Activated naive CD4-positive, alpha-beta T cell treated with anti-CD3 and anti-CD28 coated beads, Interleukin-2, amount 10 ng/mL, durations not matched to agents 7 days and 5 days (primary cell): Measurements from ENCODE around the gene ODC1.
"Not testable (repeated sequence)": the region's sequence is repeated elsewhere in the genome, so short reads cannot be mapped to it uniquely, and the experiment has no call there.

Experiments used
- CTCF ChIA-PET: fragments of 350-600 bp; sonication (Branson Sonifier 250); formaldehyde crosslinking; loops from one replicate; lab custom pipeline; 2021; ENCODE audit warnings: antibody characterized with exemption; lab: Charles Lee
- DNase-seq: peaks from one replicate; pipeline ENCODE4 v3.0.0-alpha.2; 2020
- H3K27ac Mint-ChIP-seq: one replicate; pipeline ENCODE4 v1.8.0; 2021; ENCODE audit warnings: mild to moderate bottlenecking, moderate library complexity, mixed read lengths
- H3K27me3 Mint-ChIP-seq: one replicate; pipeline ENCODE4 v1.8.0; 2021; ENCODE audit warnings: mild to moderate bottlenecking, mixed read lengths
- H3K36me3 Mint-ChIP-seq: one replicate; pipeline ENCODE4 v1.8.0; 2021; ENCODE audit warnings: mixed read lengths
- H3K4me1 Mint-ChIP-seq: one replicate; pipeline ENCODE4 v1.8.0; 2021; ENCODE audit warnings: mixed read lengths
- H3K4me3 Mint-ChIP-seq: one replicate; pipeline ENCODE4 v1.8.0; 2021; ENCODE audit warnings: mild to moderate bottlenecking, moderate library complexity, mixed read lengths
- H3K9me3 Mint-ChIP-seq: one replicate; pipeline ENCODE4 v1.8.0; 2021; ENCODE audit warnings: mixed read lengths

Gene ODC1

DNA sequence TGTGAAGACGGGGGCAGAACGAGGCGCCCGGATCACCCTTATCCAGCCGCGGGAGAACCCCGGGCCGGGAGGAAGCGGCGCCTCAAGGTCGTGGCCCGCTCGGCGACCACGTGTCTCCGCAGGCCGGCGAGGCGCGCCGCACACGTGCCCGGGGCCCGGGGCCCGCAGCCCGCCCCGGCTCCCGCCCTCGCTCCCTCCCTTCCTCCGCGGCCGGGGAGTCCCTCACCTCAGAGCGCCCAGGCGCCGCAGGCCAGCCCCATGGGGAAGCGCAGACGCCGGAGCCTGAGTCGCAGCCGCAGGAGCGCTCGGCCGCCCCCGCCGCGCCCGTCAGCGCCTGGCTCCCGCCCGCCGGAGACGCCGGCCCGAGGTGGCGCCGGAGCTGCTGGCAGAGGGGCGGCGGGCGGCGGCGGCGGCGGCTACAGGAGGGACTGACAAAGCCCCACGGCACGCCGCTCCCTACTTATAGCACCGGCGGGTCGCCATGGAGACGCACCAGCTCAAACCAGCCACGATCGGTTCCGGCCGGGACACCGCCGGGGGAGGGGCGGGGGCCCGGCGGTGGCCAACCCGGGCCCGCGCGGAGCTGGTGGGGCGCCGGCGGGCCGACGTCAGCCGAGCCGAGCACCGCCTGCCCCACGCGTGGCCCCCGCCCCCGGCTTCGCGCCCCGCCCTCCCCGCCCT is at the start of gene ODC1:
Gene ODC1 (minus strand): TSS at position 433 of the 681 bp plus-strand sequence. CDS start 3,295 bp downstream, outside the sequence.
- CTCF ChIA-PET: interaction anchor here (1.0 to 4.0 kb wide), 5 partner anchors 13 to 219 kb away, joined by 4 to 31 read pairs (median 8); no protein-coding TSS in a partner anchor
- peak within 1 kb of the TSS; percentile 94 for H3K27ac Mint-ChIP-seq
- peak; percentile 97 for DNase-seq

DNA sequence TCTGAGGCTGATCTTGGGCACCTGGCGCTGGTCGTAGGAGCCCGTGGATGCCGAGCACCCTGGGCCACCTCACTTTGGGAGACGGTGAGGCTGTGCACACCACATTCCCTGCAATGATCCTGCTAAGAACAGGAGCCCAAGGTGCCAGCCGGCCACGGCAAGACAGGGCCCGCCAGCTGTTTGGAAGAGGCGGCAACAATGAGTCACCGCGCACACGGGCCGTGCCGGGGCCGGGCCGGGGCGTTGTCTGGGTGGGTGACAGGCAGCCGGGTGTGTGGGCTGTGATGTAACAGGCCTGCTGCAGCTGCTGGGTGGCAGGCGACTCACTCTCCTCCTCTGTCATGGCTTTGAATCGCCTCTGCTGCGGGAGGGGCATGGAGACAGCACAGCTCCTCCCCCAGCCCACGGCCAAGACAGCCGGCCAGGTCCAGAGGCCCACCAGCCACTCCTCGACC is 49.7 kb upstream of the ODC1 start:
- DNase-seq: peak; percentile 38
- Mint-ChIP-seq H3K9me3 (no peaks in the 10 kb centered on the region), H3K27ac (no peak overlapping the region)

More for the DNA sequence above, at the start of gene ODC1:
- Mint-ChIP-seq H3K4me1 (peaks cover 42% of the 10 kb centered on the region), H3K9me3 (no peaks in the 10 kb centered on the region), H3K27me3 (no peaks in the 10 kb centered on the region), H3K36me3 (peaks cover 21% of the 10 kb centered on the region), H3K4me3 (peak within 1 kb of the TSS; percentile 87)

GRCh38 chr2:10495988-10496313 is 47.8 kb upstream of the ODC1 start:
- CTCF ChIA-PET: no interaction called here
- no peaks in the 10 kb centered on the region for H3K36me3 Mint-ChIP-seq
- H3K9me3 Mint-ChIP-seq: no peaks in the 10 kb centered on the region
- H3K4me3 Mint-ChIP-seq: no peak overlapping the region
- H3K27ac Mint-ChIP-seq: no peak overlapping the region
- no peak for DNase-seq
- H3K4me1 Mint-ChIP-seq: peaks cover 9% of the 10 kb centered on the region
- peaks cover 63% of the 10 kb centered on the region for H3K27me3 Mint-ChIP-seq

More for the DNA sequence above, 49.7 kb upstream of the ODC1 start:
- CTCF ChIA-PET: no interaction called here
- Mint-ChIP-seq H3K27me3 (peaks cover 75% of the 10 kb centered on the region), H3K4me1 (peaks cover 9% of the 10 kb centered on the region), H3K36me3 (no peaks in the 10 kb centered on the region), H3K4me3 (no peak overlapping the region)

DNA sequence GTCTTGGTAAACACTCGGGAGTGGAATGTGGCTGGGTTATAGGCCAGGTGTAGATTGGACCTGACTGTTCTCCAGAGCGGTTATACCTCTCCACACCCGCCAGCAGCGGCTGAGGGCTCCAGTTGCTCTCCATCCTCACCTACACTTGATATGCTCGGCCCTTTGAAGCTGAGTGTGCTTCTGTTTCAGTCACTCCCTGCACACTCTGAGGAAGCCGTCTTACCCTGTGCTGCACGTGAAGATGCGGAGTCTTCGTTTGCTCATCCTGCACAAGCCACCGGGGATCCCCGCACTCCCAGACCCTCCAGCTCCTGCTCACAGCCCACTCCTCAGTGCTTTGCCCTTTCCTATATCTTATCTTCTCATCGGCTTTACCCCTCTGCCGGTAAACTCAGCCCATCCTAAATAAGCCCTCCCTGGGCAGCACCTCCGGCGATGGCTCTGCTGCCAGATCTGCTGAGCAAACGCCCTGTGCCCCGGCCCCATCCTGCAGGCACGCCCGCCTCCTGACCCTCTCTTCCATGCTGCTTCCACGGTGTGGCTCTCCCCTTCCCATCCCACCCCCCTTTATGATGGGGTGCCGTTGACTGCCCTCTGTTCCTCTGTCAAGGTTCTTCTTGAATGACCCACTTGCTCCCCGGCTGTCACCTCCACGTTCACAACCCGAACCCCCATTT is 47.3 kb upstream of the ODC1 start:
- Mint-ChIP-seq H3K4me1 (peaks cover 9% of the 10 kb centered on the region), H3K36me3 (no peaks in the 10 kb centered on the region), H3K4me3 (no peak overlapping the region), H3K9me3 (no peaks in the 10 kb centered on the region), H3K27me3 (peaks cover 63% of the 10 kb centered on the region), H3K27ac (no peak overlapping the region)
- CTCF ChIA-PET: no interaction called here
- no peak for DNase-seq

DNA sequence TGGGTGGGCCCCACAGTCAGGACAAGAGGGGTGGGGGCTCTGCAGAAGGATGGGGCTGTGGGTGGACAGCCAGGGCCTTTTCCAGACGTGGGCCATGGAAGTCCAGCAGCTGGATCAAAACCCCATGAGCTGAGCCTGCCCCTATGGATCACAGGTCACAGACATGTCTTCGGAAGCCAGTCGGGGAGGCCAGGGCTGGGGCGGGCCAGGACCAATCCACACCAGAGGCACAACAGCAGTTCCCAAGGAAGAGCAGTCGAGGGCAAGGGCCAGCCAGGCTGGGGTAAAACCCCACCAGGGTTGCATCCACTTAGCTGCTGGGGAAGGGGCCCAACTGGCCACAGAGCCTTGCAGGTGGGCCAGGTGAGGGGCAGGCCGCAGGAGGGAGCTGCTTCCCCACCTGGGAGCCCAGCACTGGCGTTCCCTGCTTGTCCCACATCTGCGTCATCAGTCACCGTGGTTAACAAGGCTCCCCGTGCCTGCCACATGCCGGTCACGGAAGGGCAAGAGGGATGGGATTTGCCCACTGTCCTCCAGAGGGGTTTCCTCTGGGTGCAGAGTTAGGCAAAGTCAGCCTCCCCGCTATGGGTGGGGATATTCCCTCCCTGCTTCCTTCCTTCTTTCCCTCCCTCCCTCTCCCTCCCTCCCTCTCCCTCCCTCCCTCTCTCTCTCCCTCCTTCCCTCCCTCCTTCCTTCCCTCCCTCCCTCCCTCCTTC is 46.4 kb upstream of the ODC1 start:
- CTCF ChIA-PET: no interaction called here

GRCh38 chr2:10493634-10494281 is 45.6 kb upstream of the ODC1 start:
- Mint-ChIP-seq H3K4me3 (no peak overlapping the region), H3K36me3 (no peaks in the 10 kb centered on the region), H3K4me1 (peaks cover 9% of the 10 kb centered on the region), H3K27ac (peak overlapping the region; percentile 65), H3K9me3 (no peaks in the 10 kb centered on the region), H3K27me3 (peaks cover 67% of the 10 kb centered on the region)
- CTCF ChIA-PET: no interaction called here
- DNase-seq: peak; percentile 75

More for the DNA sequence above, 46.4 kb upstream of the ODC1 start:
- no peaks in the 10 kb centered on the region for H3K9me3 Mint-ChIP-seq
- H3K27me3 Mint-ChIP-seq: peaks cover 70% of the 10 kb centered on the region
- H3K4me3 Mint-ChIP-seq: no peak overlapping the region
- DNase-seq: no peak
- peaks cover 9% of the 10 kb centered on the region for H3K4me1 Mint-ChIP-seq
- no peak overlapping the region for H3K27ac Mint-ChIP-seq
- H3K36me3 Mint-ChIP-seq: no peaks in the 10 kb centered on the region

DNA sequence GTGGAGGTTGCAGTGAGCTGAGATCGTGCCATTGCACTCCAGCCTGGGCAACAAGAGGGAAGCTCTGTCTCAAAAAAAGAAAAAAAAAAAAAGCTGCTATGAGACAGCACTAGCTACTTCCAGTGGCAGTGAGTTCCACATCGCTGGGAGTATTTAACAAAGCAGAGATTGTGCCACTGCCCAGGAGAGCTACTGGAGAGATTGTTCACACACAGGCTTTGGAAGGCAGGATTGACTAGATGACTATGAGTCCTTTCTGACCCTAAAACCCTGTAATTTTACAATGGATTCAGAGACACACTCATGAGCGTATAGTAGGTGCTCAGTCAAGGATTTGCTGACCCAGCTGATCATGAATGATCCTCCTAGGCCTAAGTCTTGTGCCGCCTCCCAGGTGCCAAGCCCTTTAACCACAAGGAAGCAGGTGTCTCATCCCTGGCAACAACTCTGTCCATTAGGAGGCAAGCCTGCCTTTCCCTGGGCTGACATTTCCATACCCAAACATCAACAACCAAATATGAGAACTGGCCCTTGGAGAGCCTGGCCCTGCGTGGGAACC is 45.0 kb upstream of the ODC1 start:
- H3K4me3 Mint-ChIP-seq: no peak overlapping the region
- H3K27me3 Mint-ChIP-seq: peaks cover 67% of the 10 kb centered on the region
- H3K27ac Mint-ChIP-seq: peak overlapping the region; percentile 65
- peaks cover 9% of the 10 kb centered on the region for H3K4me1 Mint-ChIP-seq
- H3K9me3 Mint-ChIP-seq: no peaks in the 10 kb centered on the region
- DNase-seq: no peak
- CTCF ChIA-PET: no interaction called here
- H3K36me3 Mint-ChIP-seq: no peaks in the 10 kb centered on the region

GRCh38 chr2:10490806-10491291 is 42.7 kb upstream of the ODC1 start:
- H3K36me3 Mint-ChIP-seq: no peaks in the 10 kb centered on the region
- CTCF ChIA-PET: no interaction called here
- peaks cover 65% of the 10 kb centered on the region for H3K27me3 Mint-ChIP-seq
- no peak overlapping the region for H3K4me3 Mint-ChIP-seq
- no peak overlapping the region for H3K27ac Mint-ChIP-seq
- peaks cover 9% of the 10 kb centered on the region for H3K4me1 Mint-ChIP-seq
- no peaks in the 10 kb centered on the region for H3K9me3 Mint-ChIP-seq
- no peak for DNase-seq

DNA sequence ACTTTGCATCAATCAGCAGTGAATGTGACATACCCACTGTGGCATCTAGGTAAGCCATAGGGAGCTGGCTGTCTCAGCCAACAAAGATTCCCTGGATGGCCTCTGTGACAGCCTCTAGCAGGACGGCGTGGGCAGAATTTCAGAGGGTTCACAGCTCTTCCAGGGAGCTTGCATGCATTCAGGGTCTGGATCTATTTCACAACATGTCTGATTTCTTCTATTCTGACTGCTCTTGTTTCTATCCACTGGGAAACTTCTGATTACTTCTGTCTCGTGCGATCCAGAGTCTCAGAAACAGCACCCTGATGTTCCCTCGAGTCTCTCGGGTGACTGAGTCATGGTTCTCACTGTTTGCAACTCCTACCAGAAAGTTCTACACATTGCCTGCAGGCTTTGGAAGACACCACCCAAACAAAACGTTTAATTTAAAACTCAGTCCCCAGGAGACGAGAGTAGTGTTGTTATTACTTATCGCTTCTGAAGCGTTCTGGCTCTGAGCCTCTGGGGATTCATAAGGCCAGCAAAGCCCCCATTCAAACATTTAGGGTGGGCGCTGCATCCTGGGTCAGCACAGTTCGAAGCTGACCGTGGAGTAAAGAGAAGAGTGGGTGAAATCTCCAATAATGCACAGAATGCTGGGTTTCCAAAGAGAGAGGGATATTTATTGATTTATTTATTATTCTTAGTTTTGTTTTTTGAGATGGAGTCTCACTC is 41.9 kb upstream of the ODC1 start:
- no peak overlapping the region for H3K4me3 Mint-ChIP-seq
- H3K4me1 Mint-ChIP-seq: peaks cover 7% of the 10 kb centered on the region
- peaks cover 57% of the 10 kb centered on the region for H3K27me3 Mint-ChIP-seq
- no peaks in the 10 kb centered on the region for H3K9me3 Mint-ChIP-seq
- no peak overlapping the region for H3K27ac Mint-ChIP-seq
- no peaks in the 10 kb centered on the region for H3K36me3 Mint-ChIP-seq
- CTCF ChIA-PET: no interaction called here
- DNase-seq: no peak

DNA sequence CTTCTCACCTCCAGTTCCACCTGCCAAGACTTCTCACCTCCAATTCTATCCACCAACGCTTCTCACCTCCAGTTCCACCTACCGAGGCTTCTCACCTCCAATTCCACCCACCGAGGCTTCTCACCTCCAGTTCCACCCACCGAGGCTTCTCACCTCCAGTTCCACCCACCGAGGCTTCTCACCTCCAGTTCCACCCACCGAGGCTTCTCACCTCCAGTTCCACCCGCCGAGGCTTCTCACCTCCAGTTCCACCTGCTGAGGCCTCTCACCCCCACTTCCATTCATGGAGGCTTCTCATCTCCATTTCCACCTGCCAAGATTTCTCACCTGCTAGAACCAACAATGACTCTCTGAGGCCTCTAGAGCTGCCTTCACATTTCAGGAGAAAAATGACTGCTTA is 40.0 kb upstream of the ODC1 start:
- H3K4me3 Mint-ChIP-seq, H3K27ac Mint-ChIP-seq, CTCF ChIA-PET, DNase-seq, H3K36me3 Mint-ChIP-seq, H3K4me1 Mint-ChIP-seq, H3K9me3 Mint-ChIP-seq: not testable (repeated sequence)
- H3K27me3 Mint-ChIP-seq: peaks cover 54% of the 10 kb centered on the region

- H3K4me1 Mint-ChIP-seq, H3K27ac Mint-ChIP-seq, H3K9me3 Mint-ChIP-seq, H3K36me3 Mint-ChIP-seq, CTCF ChIA-PET, H3K4me3 Mint-ChIP-seq, DNase-seq: not testable (repeated sequence)
- H3K27me3 Mint-ChIP-seq: peaks cover 58% of the 10 kb centered on the region
Observed at GRCh38 chr2:10487741-10488104, 39.6 kb upstream of the ODC1 start.

- Mint-ChIP-seq H3K4me3 (no peak overlapping the region), H3K27ac (no peak overlapping the region), H3K27me3 (peaks cover 63% of the 10 kb centered on the region), H3K9me3 (no peaks in the 10 kb centered on the region), H3K36me3 (no peaks in the 10 kb centered on the region), H3K4me1 (no peaks in the 10 kb centered on the region)
- DNase-seq: no peak
- CTCF ChIA-PET: no interaction called here
Observed at GRCh38 chr2:10487081-10487740, 39.1 kb upstream of the ODC1 start.

GRCh38 chr2:10486601-10487079 is 38.5 kb upstream of the ODC1 start:
- Mint-ChIP-seq H3K4me3 (no peak overlapping the region), H3K4me1 (no peaks in the 10 kb centered on the region), H3K36me3 (no peaks in the 10 kb centered on the region), H3K9me3 (no peaks in the 10 kb centered on the region), H3K27me3 (peaks cover 69% of the 10 kb centered on the region), H3K27ac (no peak overlapping the region)
- no peak for DNase-seq
- CTCF ChIA-PET: no interaction called here
